ENCODE results near the gene TNNI2.

TNNI2 gene

DNA sequence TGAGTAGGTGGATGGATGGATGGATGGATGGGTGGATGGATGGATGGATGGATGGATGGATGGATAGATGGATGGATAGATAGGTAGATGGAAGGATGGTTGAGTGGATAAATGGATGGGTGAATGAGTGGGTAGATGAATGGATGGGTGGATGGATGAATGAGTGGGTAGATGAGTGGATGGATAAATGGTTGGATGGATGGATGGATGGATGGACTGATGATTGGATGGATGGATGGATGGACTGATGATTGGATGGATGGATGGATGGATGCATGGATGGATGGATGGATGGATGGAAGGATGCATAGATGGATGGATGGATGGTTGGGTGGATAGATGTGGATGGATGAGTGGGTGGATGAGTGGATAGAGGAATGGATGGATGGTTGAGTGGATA is 17.2 kb upstream of the TNNI2 start:
- DNase-seq (ENCODE audit: low read depth in 2 of 2): no peak

DNA sequence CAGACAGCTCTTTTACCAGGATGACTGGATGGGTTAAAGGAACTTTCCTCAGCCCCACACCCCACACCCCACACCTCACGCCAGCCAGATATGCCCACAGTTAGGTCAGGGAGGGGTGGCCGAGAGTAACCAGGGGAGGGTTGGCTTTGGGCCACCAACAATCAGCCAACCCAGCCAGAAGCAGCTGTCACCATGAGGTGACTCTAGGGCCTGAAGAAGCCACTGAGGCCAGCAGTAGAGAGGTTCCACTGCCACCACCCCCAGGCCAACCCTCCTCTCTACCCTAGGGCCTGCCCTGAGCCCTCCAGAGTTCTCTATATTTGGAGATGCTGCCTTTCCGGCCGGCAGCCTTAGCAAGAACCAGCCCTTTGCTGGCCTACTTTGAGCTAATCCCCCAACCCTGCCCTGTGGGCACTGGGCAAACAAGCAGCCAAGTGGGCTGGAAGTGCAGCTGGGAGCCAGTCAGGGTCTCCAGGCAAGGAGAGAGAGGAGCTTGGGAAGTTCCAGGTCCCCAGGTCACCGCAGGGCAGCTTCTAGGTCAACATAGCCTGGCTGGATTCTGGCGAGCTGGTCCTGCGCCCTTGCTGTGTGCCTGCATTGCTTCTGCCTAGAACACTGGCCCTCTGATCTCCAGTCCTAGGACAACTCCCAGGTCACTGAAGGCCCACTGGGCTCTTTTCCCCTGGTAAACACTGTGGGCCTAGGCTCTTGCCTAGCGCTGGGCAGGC is 16.0 kb upstream of the TNNI2 start:
- DNase-seq (ENCODE audit: low read depth in 2 of 2): no peak

DNA sequence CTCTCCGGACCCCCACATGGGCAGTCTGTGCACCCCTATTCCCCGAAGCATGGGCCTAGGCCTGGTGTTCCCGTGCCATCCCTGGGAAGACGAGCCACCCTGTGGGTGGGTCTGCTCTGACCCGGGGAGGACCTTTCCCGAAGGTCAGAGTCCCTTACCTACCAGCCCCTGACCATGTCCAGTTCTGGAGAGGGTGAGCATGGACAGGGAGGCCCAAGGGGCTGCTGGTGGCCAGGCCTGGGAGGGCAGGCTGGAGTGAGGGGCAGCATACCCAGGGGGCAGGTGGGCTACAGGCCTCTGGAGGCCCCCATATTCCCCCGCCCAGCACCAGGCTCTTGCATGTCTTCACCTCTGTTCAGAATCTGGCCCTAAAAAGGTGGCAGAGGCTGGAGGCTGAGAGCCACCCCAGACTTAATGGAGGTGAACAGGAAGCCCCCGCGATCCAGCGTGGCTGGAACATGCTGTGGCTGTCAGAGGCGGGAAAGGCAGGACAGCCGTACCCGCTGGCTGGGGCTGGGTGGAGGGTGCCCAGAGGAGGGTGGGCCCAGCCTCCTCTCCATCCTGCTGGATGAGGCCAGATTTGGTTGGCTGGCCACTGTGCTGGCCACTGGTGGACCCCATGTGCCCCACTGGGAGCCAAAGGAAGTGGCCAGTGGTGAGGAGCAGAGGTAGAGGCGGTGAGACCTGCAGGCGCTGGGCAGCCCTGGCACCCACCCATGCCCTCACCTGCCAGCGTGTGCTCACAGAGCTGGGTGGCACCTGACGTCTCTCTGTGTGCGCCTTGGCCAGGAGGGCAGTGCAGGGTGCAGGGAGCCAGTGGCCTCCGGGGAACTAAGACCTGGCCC is 15.2 kb upstream of the TNNI2 start:
- no peak for DNase-seq (ENCODE audit: low read depth in 2 of 2)

DNA sequence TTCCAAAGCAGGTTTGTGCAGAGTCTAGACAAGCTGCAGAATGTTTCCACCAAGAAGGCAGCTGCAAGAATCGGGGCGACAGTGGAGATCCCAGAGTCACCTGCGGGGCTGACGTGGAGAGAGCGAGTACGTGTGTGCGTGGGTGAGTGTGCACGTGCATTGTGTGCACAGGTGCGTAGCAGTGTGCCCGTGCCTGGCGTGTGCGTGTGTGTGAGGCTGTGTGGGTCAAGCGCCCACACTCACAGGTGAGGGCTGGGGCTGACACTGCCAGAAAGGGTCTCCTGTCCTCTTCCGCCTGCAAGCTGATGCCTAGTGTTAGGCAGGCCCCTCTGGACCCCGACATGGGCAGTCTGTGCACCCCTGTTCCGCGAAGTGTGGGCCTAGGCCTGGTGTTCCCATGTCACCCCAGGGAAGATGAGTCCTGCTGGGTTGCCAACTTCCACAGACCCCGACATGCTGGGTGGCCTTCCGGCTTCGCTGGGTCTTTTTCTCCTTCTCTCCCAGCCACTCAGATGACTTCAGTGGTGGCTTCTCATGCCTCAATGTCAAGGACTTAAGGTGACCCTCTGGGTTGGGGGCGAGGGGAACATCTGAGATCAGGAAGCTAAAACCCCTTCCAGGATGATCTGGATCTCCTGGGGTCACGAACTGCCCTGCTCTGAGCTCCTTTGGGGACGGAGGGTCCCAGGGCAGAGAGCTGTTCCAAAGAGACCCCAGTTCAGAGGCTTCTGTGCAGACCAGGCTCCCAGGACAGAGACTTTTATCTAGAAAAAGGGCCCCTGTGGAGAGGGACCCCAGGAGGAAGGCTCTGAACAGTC is 14.4 kb upstream of the TNNI2 start:
- no peak for DNase-seq (ENCODE audit: low read depth in 2 of 2)

DNA sequence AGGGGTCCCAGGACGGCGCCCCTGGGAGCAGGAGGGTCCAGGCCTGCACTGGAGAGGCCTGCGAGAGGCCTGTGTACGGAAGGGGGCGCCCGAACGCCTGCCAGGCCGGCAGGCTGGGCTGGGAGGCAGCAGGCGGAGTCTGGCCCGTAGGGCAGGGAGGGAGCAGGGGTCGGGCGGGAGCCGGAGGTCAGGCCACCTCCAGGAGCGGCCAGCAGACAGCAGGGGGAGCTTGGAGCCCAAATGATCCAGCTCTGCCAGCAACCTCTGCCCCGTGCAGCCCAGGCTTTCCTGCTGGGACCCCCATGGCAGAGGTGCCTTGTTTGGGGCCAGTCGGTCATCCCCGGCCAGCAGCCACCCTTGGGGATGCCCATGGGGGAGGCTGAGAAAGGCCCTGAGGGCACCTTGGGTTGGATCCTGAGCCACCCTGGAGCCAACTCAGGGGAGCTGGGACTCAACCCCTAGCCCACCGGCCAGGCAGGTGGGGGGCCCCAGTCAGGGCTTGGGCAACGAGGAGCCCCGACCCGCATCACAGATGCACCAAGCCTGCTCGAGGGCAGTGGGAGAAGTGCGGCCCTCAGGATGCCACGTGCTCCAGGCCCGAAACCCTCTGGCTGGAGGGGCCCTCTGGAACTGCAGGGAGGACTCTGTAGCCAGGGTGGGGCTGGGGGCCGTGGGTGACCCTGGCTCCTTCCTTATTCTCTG is 13.6 kb upstream of the TNNI2 start:
- DNase-seq (ENCODE audit: low read depth in 2 of 2): no peak

DNA sequence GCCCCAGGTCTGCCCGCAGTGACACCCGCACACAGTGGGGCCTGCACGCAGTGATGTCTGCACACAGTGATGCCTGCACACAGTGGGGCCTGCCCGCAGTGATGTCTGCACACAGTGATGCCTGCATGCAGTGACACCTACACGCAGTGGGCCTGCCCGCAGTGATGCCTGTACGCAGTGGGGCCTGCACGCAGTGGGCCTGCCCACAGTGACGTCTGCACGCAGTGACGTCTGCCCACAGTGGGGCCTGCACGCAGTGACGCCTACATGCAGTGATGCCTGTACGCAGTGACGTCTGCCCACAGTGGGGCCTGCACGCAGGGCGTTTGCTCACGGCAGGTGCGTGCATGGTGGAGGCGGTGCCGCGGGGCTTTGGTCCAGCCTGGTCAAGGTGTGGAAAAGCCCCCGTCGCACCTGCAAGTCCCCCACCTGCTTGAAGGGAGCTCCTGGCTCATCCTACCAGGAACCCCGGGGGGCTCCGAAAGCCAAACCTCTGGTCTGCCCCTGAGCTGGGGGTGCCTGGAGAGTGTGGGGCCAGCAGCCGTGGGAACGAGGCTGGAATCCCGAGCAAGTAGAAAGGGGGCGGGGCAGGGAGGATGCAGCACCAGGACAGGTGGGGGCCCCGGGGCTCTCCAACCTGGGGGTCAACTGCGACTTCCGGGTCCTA is 12.9 kb upstream of the TNNI2 start:
- DNase-seq (ENCODE audit: low read depth in 2 of 2): no peak

DNA sequence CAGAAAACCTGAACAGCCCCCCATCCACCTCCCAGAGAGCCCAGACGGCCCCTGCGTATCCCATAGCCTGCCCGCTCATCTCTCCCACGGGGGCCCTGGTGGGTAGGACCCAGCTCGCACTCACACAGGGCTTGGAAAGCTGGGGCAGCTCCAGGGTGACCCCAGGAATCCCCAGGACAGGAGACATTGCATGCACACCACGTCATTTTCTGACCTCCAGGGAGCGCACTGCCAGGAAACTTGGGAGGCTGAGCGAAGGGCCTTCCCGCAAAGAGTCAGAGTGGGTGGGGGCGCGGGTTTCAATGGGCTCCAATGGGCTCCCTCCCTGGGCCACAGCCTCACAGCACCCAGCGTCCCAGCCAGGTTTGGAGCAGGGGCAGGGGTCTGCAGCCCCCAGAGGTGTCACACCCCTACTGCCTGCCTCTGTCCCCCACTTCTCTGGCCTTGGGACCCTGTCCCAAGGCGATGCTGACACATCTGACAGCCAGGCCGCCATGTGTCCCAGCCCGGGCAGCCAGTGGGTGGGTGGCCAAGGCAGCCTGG is 12.2 kb upstream of the TNNI2 start:
- DNase-seq (ENCODE audit: low read depth in 2 of 2): no peak

DNA sequence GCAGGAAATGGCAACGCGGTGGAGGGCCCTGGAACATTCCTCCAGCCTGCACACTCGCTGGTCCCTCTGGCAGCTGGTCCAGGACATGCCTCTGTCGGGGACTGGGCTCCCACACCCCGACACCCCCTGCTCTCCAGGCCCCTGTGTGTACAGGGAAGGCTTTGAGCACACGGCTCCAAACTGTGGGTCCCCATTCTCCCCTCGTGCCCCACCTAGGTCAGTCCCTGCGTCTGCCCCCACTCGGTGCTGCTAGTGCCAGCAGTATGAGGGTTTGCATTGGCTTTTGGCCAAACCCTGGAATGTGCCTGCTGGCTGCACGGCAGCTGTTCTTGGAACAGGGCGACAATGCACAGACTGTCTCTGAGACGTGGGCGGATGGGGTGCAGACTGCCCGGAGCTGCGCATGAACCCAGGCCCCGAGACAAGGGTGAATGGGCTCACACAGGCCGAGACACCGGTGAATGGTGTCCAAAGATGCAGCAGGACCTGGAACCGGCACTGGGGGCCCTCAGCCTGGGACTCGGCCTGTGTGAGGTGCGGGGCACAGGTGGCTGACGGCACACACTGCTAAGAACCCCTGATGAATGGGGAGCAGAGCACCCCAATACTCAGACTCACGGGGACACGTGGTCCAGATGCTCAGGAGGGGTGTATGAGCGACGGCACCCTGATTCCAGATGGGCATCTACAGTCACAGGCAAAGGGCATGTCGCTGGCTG is 11.5 kb upstream of the TNNI2 start:
- DNase-seq (ENCODE audit: low read depth in 2 of 2): no peak

DNA sequence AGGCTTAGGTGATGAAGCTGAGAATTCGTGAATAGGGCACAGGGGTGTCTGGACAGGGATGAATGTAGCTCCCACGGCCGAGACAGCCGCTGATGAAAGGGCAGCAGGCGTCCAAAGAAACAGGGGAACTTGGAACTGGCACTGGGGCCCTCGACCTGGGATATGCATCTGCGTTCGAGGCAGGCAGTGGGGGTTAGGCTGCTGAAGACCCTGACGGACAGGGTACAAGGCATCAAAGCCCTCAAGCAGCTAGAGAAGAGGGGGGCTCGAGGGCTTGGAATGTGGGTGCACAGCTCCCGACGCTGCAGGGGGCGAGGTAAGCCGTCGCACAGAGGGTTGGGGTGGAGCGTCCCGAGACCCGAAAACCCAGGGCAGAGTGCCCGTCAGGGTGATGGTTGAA is 10.8 kb upstream of the TNNI2 start:
- no peak for DNase-seq (ENCODE audit: low read depth in 2 of 2)

DNA sequence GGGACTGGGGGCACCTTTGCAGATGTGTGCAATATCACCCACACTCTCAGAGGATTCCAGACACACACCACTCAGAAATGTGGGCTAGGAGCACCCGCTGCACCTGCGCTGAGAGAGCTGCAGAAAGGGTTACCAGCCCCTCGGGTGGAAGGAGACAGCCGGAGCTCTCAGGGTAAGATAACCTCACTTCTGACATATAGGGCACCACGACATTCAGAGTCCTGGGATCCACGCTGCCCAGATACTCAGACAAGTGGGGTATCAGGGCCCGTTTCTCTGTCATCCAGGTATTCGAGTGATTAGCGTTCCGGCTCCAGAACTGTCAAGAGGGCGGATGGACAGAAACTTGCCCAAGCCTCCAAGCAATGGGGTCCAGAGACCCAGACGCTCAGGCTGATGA is 10.2 kb upstream of the TNNI2 start:
- DNase-seq (ENCODE audit: low read depth in 2 of 2): no peak

DNA sequence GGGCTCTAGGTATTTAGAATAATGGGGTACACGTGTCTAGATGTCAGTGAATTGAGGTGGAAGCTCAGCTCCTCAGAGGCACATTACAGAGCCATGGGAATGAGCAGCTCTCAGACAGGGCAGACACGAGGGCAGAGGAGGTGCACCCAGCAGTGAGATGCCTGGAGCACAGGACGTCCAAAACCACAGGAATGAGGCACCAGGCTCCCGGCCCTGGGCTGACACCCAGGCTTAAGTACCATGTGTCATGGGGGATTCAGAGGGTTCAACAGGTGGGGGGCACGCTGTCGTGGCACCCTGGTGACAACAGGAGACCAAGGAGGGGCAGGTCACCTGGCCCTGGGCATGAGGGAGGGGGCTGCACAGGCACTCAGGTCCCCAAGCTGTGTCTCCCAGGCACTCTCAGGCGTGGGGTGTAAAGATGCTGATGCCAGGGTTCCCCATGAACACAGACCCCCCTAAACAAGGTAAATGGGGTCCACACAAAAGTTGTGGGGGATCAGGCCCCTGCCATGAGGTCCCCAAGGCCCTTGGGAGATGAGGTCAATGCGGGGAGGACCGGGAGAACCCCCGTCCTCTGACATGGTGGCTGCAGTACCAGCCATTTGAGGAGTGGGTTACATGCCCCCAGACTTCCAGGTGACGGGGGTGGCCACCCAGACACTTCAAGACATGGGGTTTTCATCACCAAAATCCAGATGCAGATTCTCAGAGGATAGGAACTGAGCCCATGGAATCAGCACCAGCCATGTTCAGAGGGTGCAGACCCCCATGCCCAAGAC is 9.6 kb upstream of the TNNI2 start:
- DNase-seq (ENCODE audit: low read depth in 2 of 2): no peak

DNA sequence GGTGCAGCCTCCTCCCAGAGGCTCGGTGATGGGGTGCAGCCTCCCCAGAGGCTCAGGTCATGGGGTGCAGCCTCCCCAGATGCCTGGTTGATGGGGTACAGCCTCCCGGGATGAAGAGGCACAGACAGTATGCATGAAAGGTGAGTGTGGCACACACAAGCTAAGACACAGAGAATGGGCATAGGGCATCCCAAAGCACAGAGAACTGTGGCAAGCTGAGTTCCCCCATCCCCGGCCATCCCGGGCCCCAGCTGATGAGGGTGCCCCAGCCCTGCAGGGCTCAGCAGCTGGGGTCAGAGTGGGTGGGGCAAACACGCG is 8.8 kb upstream of the TNNI2 start:
- no peak for DNase-seq (ENCODE audit: low read depth in 2 of 2)

DNA sequence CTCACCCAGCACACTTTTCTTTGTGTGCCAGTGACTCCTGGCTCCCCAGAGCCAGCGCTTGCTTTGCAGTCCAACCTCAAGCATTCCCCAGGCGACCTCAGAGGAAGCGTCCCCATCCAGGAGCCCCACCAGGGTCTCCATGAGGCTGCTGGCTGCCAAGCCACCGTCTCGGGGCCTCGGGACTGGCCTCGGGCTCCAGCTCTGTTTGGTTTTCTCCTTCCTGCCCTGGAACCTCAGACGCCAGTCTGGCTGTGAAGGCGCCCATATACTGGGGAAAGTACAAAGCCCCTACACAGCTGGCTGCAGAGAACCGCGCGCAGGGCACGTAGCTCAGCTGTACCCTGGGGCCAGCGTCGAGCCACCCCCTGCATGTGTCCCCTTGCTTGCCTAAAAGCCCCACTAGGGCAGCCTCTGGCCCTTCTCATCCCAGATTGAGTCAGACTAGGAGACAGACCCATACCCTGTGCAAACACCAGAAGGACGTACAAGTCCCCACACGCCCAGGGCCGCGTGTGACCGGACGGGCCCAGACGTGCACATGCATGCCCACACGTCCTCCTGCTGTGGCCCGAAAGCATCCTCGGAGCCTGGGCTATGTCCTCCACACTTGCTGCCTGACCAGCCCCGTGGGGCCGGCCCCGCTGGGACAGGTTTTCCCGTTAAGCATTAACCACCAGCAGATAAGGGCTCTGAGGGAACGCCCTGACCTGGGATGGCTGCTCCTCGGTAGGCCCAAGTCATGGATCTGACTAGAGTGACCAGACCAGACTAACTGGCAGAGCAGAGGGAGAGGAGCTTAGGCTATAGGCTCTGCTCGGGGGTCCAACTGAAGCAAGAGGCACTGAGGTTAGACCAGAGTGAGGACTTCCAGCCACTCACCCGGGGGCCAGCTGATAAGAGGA is 8.2 kb upstream of the TNNI2 start:
- no peak for DNase-seq (ENCODE audit: low read depth in 2 of 2)

DNA sequence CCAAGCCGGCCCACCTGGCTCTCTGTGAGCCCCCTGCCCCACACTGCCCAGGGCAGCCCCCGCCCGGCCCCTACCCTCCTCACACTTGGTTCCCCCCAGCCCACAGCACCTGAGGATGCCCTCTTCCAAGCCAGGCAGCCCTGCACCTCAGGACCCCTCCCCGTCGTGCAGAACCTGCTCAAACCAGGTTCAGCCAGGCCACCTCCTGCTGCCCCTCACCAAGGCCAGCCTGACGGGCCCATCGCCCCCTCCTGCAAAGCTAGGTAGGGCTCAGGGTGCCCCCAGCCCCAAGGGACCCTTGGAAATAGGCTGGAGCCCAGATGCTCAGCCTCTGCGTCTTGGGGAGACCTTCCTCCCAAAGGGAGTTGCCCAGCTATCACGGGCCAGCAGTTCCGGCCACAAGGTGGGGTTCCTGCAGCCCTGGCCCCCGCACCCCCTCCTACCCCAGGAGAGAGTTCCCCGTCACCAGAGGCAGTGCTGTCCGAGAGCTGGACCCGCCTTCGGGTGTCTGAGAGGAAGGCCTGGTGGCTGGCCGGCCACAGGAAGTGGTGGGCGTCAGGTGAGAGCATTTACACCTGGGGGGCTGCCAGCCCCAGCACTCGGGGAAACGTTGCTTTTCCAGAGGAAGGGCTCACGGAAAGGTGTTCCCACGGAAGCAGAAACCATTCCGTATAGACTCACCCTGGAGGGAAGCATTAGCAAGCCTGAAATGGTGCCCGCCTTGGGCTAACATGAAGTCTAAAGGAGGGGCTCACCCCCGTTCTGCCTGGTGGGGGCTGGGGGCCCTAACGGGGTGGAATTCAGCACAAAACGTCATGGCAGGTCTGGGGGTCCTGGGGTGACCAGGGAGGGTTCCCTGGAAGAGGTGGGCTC is 7.2 kb upstream of the TNNI2 start:
- no peak for DNase-seq (ENCODE audit: low read depth in 2 of 2)

DNA sequence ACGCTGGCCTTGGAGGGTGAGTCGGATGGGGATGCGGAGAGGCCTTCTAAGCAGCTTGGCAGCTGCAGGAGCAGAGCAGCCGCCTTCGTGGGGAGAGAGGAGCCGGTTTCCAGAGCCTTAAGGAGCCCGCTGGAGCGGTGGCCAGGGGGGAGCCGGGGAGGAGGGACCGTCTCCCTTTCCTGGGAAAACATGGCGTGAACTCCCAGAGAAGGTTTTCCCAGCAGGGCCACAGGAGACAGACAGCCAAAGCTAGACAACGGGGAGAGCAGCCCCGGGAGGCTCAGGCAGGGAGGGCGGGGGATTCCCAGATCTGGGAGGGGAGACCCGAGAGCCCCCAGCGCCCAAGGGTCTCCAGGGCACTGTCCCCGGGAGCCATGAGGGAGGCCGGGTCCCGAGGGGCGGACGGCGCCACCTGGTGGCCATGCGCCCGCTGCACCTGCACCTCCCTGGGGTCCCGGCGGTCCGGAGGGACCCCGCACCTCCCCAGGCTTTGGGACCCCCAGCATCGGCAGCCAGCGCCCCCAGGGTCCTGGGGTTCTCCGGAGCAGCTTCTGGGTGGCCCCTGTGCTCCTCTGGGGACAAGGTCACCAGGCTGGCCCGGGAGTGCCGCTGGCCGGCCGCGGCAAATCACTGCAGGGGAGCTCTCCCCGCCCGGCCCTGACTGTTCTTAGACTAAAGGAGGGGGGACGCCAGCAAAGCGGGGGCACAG is 6.4 kb upstream of the TNNI2 start:
- no peak for DNase-seq (ENCODE audit: low read depth in 2 of 2)

DNA sequence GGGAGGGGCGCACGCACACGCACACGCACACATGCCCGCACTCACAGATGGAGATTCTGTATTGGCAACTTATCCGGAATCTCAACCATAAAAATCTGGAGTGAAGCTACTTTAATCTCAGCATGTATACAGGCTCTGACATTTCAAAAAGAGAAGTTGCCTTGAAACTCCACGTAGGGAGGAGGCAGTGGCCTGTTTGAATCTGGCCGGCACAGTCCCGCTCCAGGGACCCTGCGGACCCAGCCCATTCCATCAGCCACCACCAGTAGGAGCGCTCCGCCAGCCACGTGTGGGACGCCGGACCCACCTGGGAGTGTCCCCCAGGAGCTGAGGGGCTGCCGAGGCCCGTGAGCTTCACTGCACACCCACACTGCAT is 5.9 kb upstream of the TNNI2 start:
- no peak for DNase-seq (ENCODE audit: low read depth in 2 of 2)

DNA sequence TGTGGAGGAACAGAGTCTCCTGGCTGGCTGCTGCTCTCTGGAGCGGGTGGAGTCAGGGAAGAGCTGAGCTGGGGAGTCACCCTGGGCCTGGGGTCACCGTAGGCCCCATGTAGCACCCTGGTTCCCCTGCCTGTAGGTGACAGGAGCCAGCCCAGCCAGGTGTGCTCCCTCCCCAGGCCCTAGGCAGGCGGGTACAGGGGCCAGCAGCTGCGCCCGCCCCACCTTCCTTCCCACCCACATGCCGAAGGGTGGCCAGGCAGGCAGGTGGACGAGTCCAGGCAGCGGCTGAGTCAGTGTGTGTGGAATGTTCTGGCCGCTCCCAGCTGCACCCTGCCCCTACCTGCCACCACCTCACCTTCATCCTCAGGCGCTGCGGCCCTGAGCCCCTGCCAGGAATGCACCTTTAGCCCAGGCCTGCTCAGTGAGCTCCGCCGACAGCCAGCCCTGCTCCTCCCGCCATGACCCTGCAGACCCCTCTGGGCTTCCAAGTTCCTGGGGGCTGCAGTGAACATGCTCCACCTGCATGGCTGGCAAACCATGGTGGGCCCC is 4.6 kb upstream of the TNNI2 start:
- no peak for DNase-seq (ENCODE audit: low read depth in 2 of 2)

Measured in stimulated activated CD8-positive, alpha-beta memory T cell treated with anti-CD3 and anti-CD28 coated beads, Interleukin-15, amount 100 ng/mL, for 4 hours (primary cell).